Ovary (tissue), 3 donors: ENCODE data around the gene ERMAP.
"Not testable (repeated sequence)": the region's sequence is repeated elsewhere in the genome, so short reads cannot be mapped to it uniquely, and the experiment has no call there.

Source experiments
- CTCF ChIP-seq, 3 donors: fragments of 450-650 bp in 2 of 3; fragments of 200-600 bp in 1 of 3; IDR thresholded peaks; one replicate each; pipeline versions ENCODE4 v1.5.1 to v1.8.0; 2016 to 2022; ENCODE audit warnings: antibody characterized with exemption in 3 of 3, mild to moderate bottlenecking in 1 of 3
- EP300 ChIP-seq: sonication (generic); formaldehyde crosslinking; IDR thresholded peaks from one replicate; pipeline ENCODE4 v1.6.1; 2017; ENCODE audit warnings: antibody characterized with exemption
- POLR2A ChIP-seq: fragments of 450-650 bp; IDR thresholded peaks from one replicate; pipeline ENCODE4 v1.6.1; 2017; ENCODE audit warnings: antibody characterized with exemption, mild to moderate bottlenecking, moderate library complexity
- donor health status: DM: no; HTN: no; CAD: no.

- TF ChIP-seq EP300; CTCF (IDR thresholded peaks at IDR 0.05); POLR2A: not testable (repeated sequence)
These were observed 52.8 kb downstream of the ERMAP start for GRCh38 chr1:42869751-42870150.
